ENCODE data around the gene ADAMTS5.

The ADAMTS5 gene

DNA sequence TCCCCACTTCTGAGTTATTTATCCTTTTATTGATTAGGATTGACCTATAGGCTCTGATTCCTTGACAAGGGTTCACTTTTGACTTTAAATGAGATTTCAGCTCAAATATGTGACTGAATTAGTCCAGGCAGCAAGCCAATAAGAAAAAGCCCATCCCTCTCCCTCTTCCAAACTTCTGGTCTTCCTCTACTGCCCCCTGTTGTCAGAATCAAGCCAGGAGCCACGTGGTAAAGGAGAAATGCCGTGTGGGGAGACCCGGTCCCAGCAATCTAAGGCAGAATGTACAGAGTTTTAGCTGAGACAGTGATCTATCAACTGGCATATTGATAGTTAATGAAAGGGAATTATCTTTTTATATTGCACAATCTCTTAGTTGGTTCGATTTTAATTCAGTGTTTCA is 5.2 kb downstream of the ADAMTS5 start:
- Mint-ChIP-seq H3K4me3 (no peak overlapping the region), H3K4me1 (no peaks in the 10 kb centered on the region), H3K27ac (no peak overlapping the region), H3K9me3 (no peaks in the 10 kb centered on the region), H3K27me3 (peaks cover 21% of the 10 kb centered on the region), H3K36me3 (ENCODE audit: low read depth) (no peaks in the 10 kb centered on the region)
- DNase-seq (no peak), ATAC-seq (no peak)

DNA sequence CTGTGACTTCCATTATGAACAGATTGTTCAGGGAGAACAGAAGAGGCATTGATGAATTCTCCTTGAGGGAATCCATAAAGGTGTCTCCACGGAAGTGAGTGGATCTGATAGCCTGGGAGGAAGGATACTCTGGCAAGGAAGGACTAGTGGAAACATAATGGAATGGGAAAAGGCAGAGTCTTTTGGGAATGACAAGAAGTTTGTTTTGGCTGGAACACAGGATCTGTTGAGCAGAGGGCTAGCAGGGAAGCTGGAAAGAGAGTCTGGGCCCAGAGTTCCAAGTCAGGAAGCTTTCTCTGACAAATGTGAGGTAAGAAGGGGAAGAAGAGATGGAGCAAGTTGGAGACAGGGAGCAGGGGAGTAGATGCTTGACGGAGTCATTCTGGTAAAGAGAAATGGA is 8.1 kb downstream of the ADAMTS5 start:
- Mint-ChIP-seq H3K9me3 (no peaks in the 10 kb centered on the region), H3K27me3 (peaks cover 7% of the 10 kb centered on the region), H3K4me3 (no peak overlapping the region), H3K27ac (no peak overlapping the region), H3K36me3 (ENCODE audit: low read depth) (no peaks in the 10 kb centered on the region), H3K4me1 (no peaks in the 10 kb centered on the region)
- ATAC-seq (no peak), DNase-seq (no peak)

DNA sequence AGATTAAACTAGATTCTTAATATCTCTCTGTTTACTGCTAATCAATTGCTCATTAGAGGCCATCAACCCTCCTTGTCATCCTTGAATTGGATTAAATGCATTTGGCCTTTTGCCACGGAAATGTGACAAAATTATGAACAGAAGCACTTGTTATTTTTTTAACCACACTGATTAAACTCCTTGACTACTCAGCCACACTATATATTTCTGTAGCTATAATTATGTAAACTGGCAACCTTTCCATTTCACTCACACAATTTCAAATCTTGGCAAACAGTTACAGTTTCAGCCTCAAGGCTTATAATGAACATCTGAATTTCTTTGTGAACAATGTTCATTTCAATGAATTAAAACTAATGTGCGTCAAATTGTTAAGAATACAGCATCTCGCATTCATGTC is 10.1 kb downstream of the ADAMTS5 start:
- H3K27ac Mint-ChIP-seq: no peak overlapping the region
- no peak for DNase-seq
- H3K4me1 Mint-ChIP-seq: no peaks in the 10 kb centered on the region
- no peaks in the 10 kb centered on the region for H3K9me3 Mint-ChIP-seq
- no peak for ATAC-seq
- peaks cover 4% of the 10 kb centered on the region for H3K27me3 Mint-ChIP-seq
- no peak overlapping the region for H3K4me3 Mint-ChIP-seq
- H3K36me3 Mint-ChIP-seq (ENCODE audit: low read depth): no peaks in the 10 kb centered on the region

DNA sequence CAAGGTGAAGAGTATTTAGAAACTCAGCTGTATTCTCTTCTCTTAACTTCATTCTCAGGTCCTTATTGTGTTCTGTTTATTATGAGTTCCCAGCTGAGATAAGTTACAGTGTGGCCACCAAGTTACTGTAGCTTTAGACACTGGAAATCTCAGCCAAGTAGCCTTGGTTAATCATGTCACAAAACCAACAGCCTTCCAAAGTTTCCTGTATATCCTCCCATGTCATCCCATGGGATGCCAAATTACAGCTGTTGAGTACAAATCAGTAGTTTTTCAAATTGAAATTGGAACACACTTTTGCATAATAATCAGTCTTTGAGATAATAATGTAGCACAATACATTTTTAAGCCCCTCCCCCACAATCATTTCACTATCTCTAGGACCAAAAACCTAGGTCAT is 10.7 kb downstream of the ADAMTS5 start:
- no peaks in the 10 kb centered on the region for H3K36me3 Mint-ChIP-seq (ENCODE audit: low read depth)
- H3K4me1 Mint-ChIP-seq: no peaks in the 10 kb centered on the region
- H3K9me3 Mint-ChIP-seq: no peaks in the 10 kb centered on the region
- no peak for DNase-seq
- H3K27ac Mint-ChIP-seq: no peak overlapping the region
- peaks cover 2% of the 10 kb centered on the region for H3K27me3 Mint-ChIP-seq
- ATAC-seq: no peak
- no peak overlapping the region for H3K4me3 Mint-ChIP-seq

DNA sequence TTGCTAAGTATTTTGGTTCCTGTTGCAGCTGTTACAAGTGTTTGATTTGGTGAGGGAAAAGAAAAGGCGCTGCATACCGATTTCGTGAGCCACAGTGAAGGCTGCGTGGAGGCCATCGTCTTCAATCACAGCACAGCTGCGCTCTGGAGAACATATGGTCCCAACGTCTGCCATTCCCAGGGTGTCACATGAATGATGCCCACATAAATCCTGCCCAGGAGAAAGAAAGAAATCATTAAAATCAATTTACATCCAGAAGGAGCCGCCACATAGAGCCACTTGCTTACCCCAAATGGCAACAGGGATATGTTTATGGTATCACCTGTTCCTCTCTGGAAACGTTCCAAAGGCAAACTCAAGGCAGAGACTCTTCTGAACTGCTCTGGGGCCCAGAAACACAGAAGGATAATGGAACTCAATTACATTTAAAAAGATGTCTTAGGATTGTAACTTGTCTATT is 12.2 kb downstream of the ADAMTS5 start:
- H3K27ac Mint-ChIP-seq: no peak overlapping the region
- no peaks in the 10 kb centered on the region for H3K9me3 Mint-ChIP-seq
- no peaks in the 10 kb centered on the region for H3K4me1 Mint-ChIP-seq
- peaks cover 2% of the 10 kb centered on the region for H3K27me3 Mint-ChIP-seq
- ATAC-seq (no peak), DNase-seq (no peak)
- H3K36me3 Mint-ChIP-seq (ENCODE audit: low read depth): no peaks in the 10 kb centered on the region
- H3K4me3 Mint-ChIP-seq: no peak overlapping the region

DNA sequence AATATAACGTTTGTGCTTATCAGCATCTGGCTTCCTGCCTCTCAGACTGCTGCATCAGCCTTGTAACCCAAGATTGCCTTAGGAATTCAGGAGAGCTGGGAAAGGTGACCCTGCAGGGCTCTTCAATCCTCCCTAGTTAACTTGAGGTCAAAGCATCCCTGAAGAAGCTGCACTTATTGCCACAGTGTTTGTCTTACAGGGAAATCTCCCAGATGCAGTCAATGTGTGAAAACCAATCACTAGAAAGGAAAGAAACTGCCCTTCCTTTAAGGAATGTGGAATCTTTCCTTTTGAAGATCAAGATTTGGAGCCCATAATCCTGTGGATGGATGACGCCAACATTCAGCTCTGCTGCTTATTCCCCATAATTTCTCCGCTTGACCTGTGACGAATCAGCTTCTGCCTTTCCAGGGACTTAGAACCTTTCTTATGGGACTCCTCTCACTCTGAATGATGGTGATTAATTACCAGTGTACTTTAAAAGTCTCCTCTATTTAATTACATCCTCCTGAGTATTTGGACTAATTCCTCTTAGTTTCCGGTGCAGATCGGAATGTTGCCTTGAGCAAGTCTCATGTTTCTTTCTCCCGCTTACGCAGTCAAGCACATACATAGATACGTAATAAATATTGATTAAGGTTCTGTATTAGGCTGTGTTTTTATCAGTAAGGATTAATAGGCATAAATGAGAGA is 14.4 kb downstream of the ADAMTS5 start:
- no peak for ATAC-seq
- Mint-ChIP-seq H3K4me1 (no peaks in the 10 kb centered on the region), H3K27ac (no peak overlapping the region), H3K36me3 (ENCODE audit: low read depth) (no peaks in the 10 kb centered on the region), H3K9me3 (no peaks in the 10 kb centered on the region), H3K27me3 (peaks cover 2% of the 10 kb centered on the region), H3K4me3 (no peak overlapping the region)
- DNase-seq: no peak

DNA sequence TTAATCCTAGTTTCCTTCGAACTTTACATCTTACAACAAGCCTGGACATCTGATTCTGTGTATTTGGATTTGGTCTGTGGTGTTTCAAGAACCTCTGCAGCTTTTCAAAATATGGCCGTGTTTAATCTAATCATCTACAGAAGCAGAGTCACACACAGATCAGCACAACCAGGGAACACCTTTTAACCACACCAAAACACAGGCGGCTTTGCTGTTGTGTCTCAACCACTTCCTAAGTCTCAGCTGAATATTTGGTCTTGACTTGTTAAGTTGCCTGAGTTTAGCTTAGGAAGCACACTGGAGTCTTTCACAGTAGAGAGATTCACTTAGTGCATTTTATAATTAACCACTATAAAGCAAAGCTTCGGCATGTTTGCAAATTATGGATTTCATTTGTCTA is 17.1 kb downstream of the ADAMTS5 start:
- Mint-ChIP-seq H3K4me3 (no peak overlapping the region), H3K27me3 (peaks cover 2% of the 10 kb centered on the region), H3K4me1 (no peaks in the 10 kb centered on the region), H3K27ac (no peak overlapping the region), H3K9me3 (no peaks in the 10 kb centered on the region), H3K36me3 (ENCODE audit: low read depth) (no peaks in the 10 kb centered on the region)
- DNase-seq (no peak), ATAC-seq (no peak)

DNA sequence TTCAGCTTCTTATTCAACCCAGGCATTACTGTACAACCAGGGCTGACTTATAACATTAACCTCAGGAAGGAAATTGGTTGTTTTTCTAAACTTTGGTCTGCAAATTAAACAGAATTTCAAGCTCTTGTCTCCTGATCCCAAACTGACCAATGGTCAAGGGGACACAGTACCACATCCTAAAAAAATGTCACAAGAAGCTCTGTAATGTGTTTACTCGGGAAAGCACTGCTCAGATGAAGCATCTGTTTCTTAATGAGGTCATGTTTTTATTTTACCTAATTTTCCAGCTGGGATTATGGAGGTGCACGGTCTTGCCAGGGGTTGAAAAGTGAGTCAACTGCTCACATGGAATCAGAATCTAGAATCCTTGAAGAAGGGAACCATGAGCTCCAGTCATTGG is 18.7 kb downstream of the ADAMTS5 start:
- no peaks in the 10 kb centered on the region for H3K36me3 Mint-ChIP-seq (ENCODE audit: low read depth)
- H3K9me3 Mint-ChIP-seq: no peaks in the 10 kb centered on the region
- no peak overlapping the region for H3K27ac Mint-ChIP-seq
- H3K4me3 Mint-ChIP-seq: no peak overlapping the region
- H3K27me3 Mint-ChIP-seq: no peaks in the 10 kb centered on the region
- no peaks in the 10 kb centered on the region for H3K4me1 Mint-ChIP-seq
- no peak for DNase-seq
- ATAC-seq: no peak

DNA sequence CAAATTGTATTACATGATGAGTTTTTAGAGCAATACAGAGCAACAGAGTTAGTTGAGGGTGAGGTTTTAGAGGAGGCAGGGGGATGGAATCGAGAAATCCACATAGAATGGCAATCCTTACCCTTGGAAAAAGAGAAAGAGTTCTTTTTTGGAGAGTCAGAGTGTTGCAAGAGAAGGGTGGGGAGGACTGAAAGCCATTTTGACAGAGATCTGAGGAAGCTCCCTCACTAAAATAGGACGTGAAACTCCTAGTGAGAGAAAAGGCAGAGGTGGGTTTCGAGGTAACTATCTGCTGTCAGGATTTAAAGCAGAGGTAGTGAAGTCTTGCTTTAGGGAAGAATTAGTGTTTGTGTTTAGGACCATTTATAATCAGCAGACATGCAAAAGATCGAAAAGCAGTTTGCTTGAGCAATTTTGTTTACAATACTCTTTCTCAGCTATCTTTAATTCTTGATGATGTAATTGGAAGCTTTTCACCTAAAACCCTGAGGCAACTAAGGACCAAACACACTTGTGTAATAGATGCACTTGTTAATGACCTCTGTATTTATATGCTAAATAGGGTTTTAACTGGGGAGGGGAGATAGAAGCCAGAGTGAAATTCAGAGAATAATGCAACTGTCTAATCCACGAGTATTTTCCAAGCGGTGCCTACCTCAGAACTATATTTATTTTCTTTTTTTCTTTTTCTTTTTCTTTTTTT is 20.0 kb downstream of the ADAMTS5 start:
- Mint-ChIP-seq H3K27me3 (no peaks in the 10 kb centered on the region), H3K4me3 (no peak overlapping the region), H3K9me3 (no peaks in the 10 kb centered on the region), H3K27ac (no peak overlapping the region), H3K4me1 (no peaks in the 10 kb centered on the region), H3K36me3 (ENCODE audit: low read depth) (no peaks in the 10 kb centered on the region)
- no peak for ATAC-seq
- DNase-seq: no peak

DNA sequence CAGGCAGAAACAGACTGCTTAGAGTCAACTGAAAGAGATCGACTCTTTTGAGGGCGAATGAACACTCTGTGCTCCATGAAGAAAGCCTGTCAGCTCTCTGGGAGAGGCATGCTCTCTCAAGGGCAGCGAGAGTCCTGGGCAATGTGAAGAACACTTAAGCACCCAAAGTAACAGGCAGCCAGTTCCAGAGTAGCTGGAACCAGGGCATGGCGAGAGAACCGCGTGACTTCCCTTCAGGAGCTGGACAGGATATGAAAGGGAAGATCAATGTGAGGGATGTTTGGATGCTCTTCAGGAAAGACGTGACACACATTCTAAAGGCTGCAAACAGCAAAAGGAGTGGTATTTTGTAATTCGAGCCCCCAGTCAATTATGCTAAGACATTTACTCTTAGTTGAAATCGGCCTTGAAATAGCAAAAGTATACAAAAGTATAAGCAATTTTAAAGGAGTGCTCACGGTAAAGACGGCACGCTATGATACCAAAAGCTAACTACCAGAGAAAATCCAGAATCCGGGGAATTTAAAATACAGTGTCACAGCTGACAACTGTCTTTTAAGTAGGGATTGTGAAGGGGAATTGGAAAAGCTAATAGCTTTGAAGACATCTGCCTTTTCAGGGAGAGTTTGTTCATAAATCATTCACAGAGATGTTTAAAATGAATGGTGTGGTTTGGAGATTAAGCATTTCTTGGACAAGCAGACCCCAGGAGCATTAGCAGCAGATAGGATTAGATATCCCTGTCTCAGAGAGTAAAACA is 20.8 kb downstream of the ADAMTS5 start:
- Mint-ChIP-seq H3K4me1 (no peaks in the 10 kb centered on the region), H3K27me3 (no peaks in the 10 kb centered on the region), H3K36me3 (ENCODE audit: low read depth) (no peaks in the 10 kb centered on the region), H3K4me3 (no peak overlapping the region), H3K27ac (no peak overlapping the region), H3K9me3 (no peaks in the 10 kb centered on the region)
- ATAC-seq (no peak), DNase-seq (no peak)

DNA sequence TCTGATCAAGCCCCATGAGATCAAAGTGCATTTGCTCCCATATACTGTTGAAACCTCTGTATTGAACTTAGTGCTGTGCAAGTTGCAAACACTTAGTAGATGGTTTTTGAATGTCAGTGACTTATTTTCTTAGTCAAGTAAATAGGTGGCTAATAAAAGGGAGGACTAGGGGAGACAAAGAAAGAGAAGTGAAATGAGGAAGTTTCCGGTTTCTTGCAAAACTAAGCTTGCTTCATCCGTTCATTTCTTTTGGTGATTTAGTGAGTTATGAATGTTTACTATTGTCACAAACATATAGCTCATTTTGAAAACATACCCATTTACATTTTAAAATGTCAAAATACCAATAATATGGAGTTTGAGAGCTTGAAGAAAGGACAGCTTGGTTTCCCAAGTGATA is 23.0 kb downstream of the ADAMTS5 start:
- Mint-ChIP-seq H3K27me3 (no peaks in the 10 kb centered on the region), H3K9me3 (peaks cover 1% of the 10 kb centered on the region), H3K4me1 (no peaks in the 10 kb centered on the region), H3K27ac (no peak overlapping the region), H3K36me3 (ENCODE audit: low read depth) (no peaks in the 10 kb centered on the region), H3K4me3 (no peak overlapping the region)
- DNase-seq (no peak), ATAC-seq (no peak)

DNA sequence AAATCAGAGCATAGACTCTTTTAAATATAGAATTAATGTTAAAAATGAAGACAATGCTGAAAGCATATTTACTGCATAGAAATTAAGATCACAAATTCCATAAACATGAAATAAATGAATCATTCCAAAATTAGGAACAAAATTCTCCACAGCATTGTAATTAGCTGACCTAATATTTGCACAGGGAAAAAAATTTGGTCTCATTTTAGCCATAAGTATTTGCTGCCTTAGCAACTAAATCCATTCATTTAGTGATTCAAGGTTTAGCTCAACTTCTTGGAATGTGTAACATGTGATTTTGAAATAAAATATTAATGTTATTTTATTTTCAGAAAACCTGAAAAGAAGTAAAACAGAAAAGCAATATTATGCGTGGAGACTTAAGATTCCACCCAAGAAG is 25.5 kb downstream of the ADAMTS5 start:
- Mint-ChIP-seq H3K9me3 (peaks cover 5% of the 10 kb centered on the region), H3K4me1 (no peaks in the 10 kb centered on the region), H3K36me3 (ENCODE audit: low read depth) (no peaks in the 10 kb centered on the region), H3K27ac (no peak overlapping the region), H3K4me3 (no peak overlapping the region), H3K27me3 (no peaks in the 10 kb centered on the region)
- ATAC-seq: no peak
- DNase-seq: no peak

DNA sequence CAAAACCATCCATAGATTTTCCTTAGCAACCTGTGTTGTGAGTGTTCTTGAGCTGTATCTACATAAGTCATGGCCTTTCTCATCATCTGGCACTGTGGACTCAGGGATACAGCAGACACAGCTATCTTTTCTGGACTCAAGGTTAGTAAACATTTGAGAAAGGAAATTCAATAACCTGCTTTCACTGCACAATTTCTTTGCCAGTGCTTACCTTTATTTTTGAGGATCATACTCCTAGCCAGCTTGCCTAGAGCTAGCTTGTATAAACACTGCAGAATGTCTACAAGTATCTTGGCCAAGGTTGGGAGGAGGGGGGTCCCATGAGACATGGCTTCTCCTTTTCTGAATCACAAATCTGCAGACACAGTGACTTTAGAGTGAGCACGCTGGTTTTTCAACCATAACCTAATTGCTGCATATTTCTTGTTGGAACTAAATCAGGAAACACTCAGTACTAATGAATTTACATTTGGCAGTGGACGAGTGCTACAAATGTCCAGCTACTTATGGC is 27.2 kb downstream of the ADAMTS5 start:
- no peaks in the 10 kb centered on the region for H3K27me3 Mint-ChIP-seq
- H3K9me3 Mint-ChIP-seq: peaks cover 5% of the 10 kb centered on the region
- DNase-seq: no peak

DNA sequence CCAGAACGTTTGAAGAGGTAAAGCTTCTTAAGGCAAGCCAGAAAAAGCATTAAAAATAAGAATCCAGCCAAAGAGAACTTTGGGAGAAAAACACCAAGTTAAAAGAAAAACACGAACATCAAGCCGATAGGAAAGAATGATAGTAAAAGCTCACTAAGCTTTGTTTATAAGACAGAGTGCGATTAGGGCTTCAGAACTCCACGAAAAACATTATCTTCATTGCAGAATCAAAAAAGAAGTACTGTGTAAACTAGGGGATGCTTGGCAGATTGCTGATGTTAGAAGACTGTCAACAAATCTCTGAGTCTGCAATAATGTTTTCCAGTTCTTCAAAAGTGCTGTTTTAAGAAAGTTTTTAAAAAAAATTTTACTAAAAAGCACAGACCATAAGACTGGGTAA is 30.2 kb downstream of the ADAMTS5 start:
- no peaks in the 10 kb centered on the region for H3K36me3 Mint-ChIP-seq (ENCODE audit: low read depth)
- H3K4me1 Mint-ChIP-seq: no peaks in the 10 kb centered on the region
- no peak for DNase-seq
- H3K4me3 Mint-ChIP-seq: no peak overlapping the region
- H3K27ac Mint-ChIP-seq: no peak overlapping the region
- ATAC-seq: no peak
- peaks cover 5% of the 10 kb centered on the region for H3K9me3 Mint-ChIP-seq
- no peaks in the 10 kb centered on the region for H3K27me3 Mint-ChIP-seq

More for the DNA sequence above, 27.2 kb downstream of the ADAMTS5 start:
- Mint-ChIP-seq H3K36me3 (ENCODE audit: low read depth) (no peaks in the 10 kb centered on the region), H3K4me3 (no peak overlapping the region), H3K4me1 (no peaks in the 10 kb centered on the region), H3K27ac (no peak overlapping the region)
- no peak for ATAC-seq

DNA sequence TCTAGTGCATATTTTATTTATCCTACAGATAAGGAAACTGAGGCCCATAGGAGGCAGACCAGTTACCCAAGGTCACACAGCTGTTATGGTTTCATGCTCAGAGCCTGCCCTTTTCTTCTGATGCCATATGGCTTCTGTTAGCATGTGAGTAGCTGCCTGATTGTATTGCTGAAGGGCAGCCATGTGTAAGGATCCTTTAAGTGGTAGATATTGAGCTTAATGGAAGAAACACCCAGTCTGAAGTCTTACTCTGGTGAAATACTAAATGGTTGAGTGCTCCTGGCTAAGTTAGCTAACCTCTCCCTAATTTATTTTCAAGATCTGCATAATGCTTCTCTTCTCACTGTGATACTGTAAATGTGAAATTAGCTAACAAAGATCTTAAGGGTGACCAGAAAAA is 30.9 kb downstream of the ADAMTS5 start:
- Mint-ChIP-seq H3K9me3 (peaks cover 5% of the 10 kb centered on the region), H3K4me1 (no peaks in the 10 kb centered on the region), H3K27me3 (no peaks in the 10 kb centered on the region), H3K36me3 (ENCODE audit: low read depth) (no peaks in the 10 kb centered on the region), H3K4me3 (no peak overlapping the region), H3K27ac (no peak overlapping the region)
- DNase-seq (no peak), ATAC-seq (no peak)
